GM23338 (cell line): ENCODE data around the gene FFAR3. TPM values are rescaled to one million over a fixed set of nuclear protein-coding genes. Genes with fewer than 3 reads are reported as not detected.

Source experiments
- ATAC-seq: fragments of 200-7000 bp; cut with Tn5 transposase; 3 replicates; pipeline ENCODE4 v1.9.1; 2020
- DNase-seq: peaks from one replicate; pipeline ENCODE4 v3.0.0-alpha.2; 2015; ENCODE audit warnings: low spot score
- H2AFZ ChIP-seq: fragments of 200-600 bp; sonication (generic); 2 replicates; pipeline ENCODE4 v1.8.0; 2016; ENCODE audit warnings: antibody characterized with exemption, mild to moderate bottlenecking, moderate library complexity
- H3F3A ChIP-seq: fragments of 200-600 bp; sonication (generic); replicated peaks from 2 replicates; pipeline ENCODE4 v1.8.0; 2017; ENCODE audit warnings: antibody characterized with exemption, mixed run types, low read depth
- H3K27ac ChIP-seq: fragments of 200-600 bp; sonication (generic); 2 replicates; pipeline ENCODE4 v1.6.1; 2016; ENCODE audit warnings: low read depth
- H3K27me3 ChIP-seq: fragments of 200-600 bp; sonication (generic); 2 replicates; pipeline ENCODE4 v1.8.0; 2016; ENCODE audit warnings: mild to moderate bottlenecking, mixed run types, moderate library complexity; ENCODE audit not compliant: insufficient read depth
- H3K36me3 ChIP-seq: fragments of 200-600 bp; sonication (generic); 2 replicates; pipeline ENCODE4 v1.8.0; 2016; ENCODE audit warnings: mild to moderate bottlenecking; ENCODE audit not compliant: insufficient read depth
- H3K4me1 ChIP-seq: fragments of 200-600 bp; sonication (generic); 2 replicates; pipeline ENCODE4 v1.8.0; 2016; ENCODE audit warnings: mild to moderate bottlenecking, moderate library complexity; ENCODE audit not compliant: insufficient read depth
- H3K4me2 ChIP-seq: fragments of 200-600 bp; sonication (generic); 2 replicates; pipeline ENCODE4 v1.7.1; 2017; ENCODE audit warnings: mixed run types
- H3K4me3 ChIP-seq: fragments of 200-600 bp; sonication (generic); 2 replicates; pipeline ENCODE4 v1.6.1; 2016; ENCODE audit warnings: mixed run types
- H3K79me2 ChIP-seq: fragments of 200-600 bp; sonication (generic); replicated peaks from 2 replicates; pipeline ENCODE4 v1.8.0; 2017; ENCODE audit warnings: mild to moderate bottlenecking; ENCODE audit not compliant: insufficient read depth
- H3K9me2 ChIP-seq: fragments of 200-600 bp; sonication (generic); 2 replicates; pipeline ENCODE4 v1.8.0; 2017; ENCODE audit not compliant: insufficient read depth
- H4K20me1 ChIP-seq: fragments of 200-600 bp; sonication (generic); replicated peaks from 2 replicates; pipeline ENCODE4 v1.8.0; 2017; ENCODE audit warnings: mild to moderate bottlenecking; ENCODE audit not compliant: insufficient read depth
- H3K27ac Mint-ChIP-seq: 2 replicates; pipeline ENCODE4 v1.8.0; 2020; ENCODE audit warnings: inconsistent platforms, mild to moderate bottlenecking, moderate library complexity, mixed read lengths
- H3K27me3 Mint-ChIP-seq: 3 replicates; pipeline ENCODE4 v1.8.0; 2022; ENCODE audit warnings: low read depth, mild to moderate bottlenecking, moderate library complexity, mixed read lengths, inconsistent platforms; ENCODE audit not compliant: insufficient read depth, poor library complexity
- H3K36me3 Mint-ChIP-seq: 3 replicates; pipeline ENCODE4 v1.8.0; 2021; ENCODE audit warnings: low read depth, mild to moderate bottlenecking, inconsistent platforms, moderate library complexity, mixed read lengths
- H3K4me1 Mint-ChIP-seq: 3 replicates; pipeline ENCODE4 v1.8.0; 2020; ENCODE audit warnings: mild to moderate bottlenecking, inconsistent platforms, mixed read lengths
- H3K4me3 Mint-ChIP-seq: 3 replicates; pipeline ENCODE4 v1.8.0; 2021; ENCODE audit warnings: moderate library complexity, mild to moderate bottlenecking, inconsistent platforms, mixed read lengths
- H3K9me3 Mint-ChIP-seq: 3 replicates; pipeline ENCODE4 v1.8.0; 2020; ENCODE audit warnings: moderate library complexity, mild to moderate bottlenecking, inconsistent platforms, mixed read lengths
- CREB1 ChIP-seq: fragments of 250-450 bp; sonication (Bioruptor Pico); IDR thresholded peaks from 2 replicates; pipeline ENCODE4 v1.5.0; 2020; ENCODE audit warnings: low read depth, mild to moderate bottlenecking, moderate library complexity
- CTCF ChIP-seq, 2 experiments: fragments of 200-600 bp in 1 of 2; sonication (generic) in 1 of 2; conservative IDR thresholded peaks; 2 replicates each; pipeline versions ENCODE4 v1.5.1 to v1.6.1; 2016 to 2017; ENCODE audit warnings: antibody characterized with exemption in 2 of 2, low read depth in 2 of 2, mild to moderate bottlenecking in 2 of 2, moderate library complexity in 1 of 2
- EZH2 ChIP-seq: fragments of 200-600 bp; sonication (generic); IDR thresholded peaks from one replicate; pipeline ENCODE4 v1.8.0; 2017; ENCODE audit warnings: antibody characterized with exemption, mild to moderate bottlenecking, low read depth; ENCODE audit not compliant: unreplicated experiment
- NANOG ChIP-seq: IDR thresholded peaks from 2 replicates; pipeline ENCODE4 v1.6.1; 2016; ENCODE audit warnings: antibody characterized with exemption, borderline replicate concordance
- STAT1 ChIP-seq: IDR thresholded peaks from one replicate; pipeline ENCODE4 v1.6.1; 2016; ENCODE audit warnings: antibody characterized with exemption; ENCODE audit not compliant: unreplicated experiment
- microRNA-seq: library from miRNA; unstranded; fragments of <30 nt; microRNA quantifications from one replicate; pipeline ENCODE4, GENCODE V29; 2017
- polyA plus RNA-seq: library from polyadenylated mRNA; unstranded; fragments of >200 nt; fragmentation: Nextera tagmentation; extraction: Ambion mirVana; gene quantifications from 2 replicates; pipeline ENCODE4 v1.2.1, GENCODE V29; 2016
- total RNA-seq: library from RNA; depleted of rRNA; stranded (reverse); fragments of >200 nt; shearing (Covaris generic); gene quantifications from 2 replicates; pipeline ENCODE4 v1.2.3, GENCODE V29; 2014; rRNA removed
- TF ChIP-seq, protein P1 (sequence below): IDR thresholded peaks from 2 replicates; pipeline ENCODE4 v1.6.1; 2016; ENCODE audit warnings: antibody characterized with exemption

FFAR3 gene
- total and polyA plus RNA-seq, 2 experiments from 2014 or later = 0.35 TPM; not detected in 1

GRCh38 chr19:35408284-35409171 is 50.3 kb downstream of the FFAR3 start (continued):
- TF ChIP-seq, protein P1, sequence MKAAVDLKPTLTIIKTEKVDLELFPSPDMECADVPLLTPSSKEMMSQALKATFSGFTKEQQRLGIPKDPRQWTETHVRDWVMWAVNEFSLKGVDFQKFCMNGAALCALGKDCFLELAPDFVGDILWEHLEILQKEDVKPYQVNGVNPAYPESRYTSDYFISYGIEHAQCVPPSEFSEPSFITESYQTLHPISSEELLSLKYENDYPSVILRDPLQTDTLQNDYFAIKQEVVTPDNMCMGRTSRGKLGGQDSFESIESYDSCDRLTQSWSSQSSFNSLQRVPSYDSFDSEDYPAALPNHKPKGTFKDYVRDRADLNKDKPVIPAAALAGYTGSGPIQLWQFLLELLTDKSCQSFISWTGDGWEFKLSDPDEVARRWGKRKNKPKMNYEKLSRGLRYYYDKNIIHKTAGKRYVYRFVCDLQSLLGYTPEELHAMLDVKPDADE = no peak
- TF ChIP-seq NANOG = no peak
- no peak for TF ChIP-seq EZH2
- no peak for TF ChIP-seq CTCF (conservative IDR thresholded peaks at IDR 0.05; ENCODE audit: low read depth in 2 of 2)
- no peak for TF ChIP-seq STAT1
- TF ChIP-seq CREB1 = no peak

DNA sequence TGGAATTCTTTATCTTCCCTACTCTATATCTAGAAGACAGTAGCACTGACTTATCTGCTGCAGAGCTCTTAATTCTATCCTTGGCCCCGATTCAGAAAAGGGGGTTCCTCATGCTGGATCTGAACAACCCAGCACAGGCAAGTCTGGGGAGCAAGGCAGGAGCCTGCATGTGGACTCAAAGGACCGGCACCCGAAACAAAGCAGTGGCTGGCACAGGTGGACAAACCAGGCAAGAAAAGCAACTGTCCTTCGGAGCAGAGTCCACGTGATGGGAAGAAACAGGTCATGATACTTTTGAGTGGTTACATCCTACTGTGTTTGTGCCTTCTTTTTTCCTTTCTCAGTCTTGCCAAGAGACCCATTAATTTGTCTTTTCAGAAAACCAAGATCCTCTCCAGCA is 50.9 kb downstream of the FFAR3 start:
- Mint-ChIP-seq H3K27ac (no peak overlapping the region), H3K27me3 (peaks cover 9% of the 10 kb centered on the region)
- DNase-seq = no peak

More for the DNA sequence above, 50.9 kb downstream of the FFAR3 start:
- no peak for ATAC-seq
- TF ChIP-seq STAT1 = no peak
- no peaks in the 10 kb centered on the region for H3K9me2 ChIP-seq
- Mint-ChIP-seq H3K4me1 (no peaks in the 10 kb centered on the region), H3K4me3 (no peak overlapping the region), H3K36me3 (no peaks in the 10 kb centered on the region), H3K9me3 (peaks cover 3% of the 10 kb centered on the region; the same call in 1 of the 3 replicates)
- H3K4me2 ChIP-seq = no peak overlapping the region
- no peak overlapping the region for H3K4me3 ChIP-seq
- no peaks in the 10 kb centered on the region for H3K36me3 ChIP-seq
- no peaks in the 10 kb centered on the region for H3K79me2 ChIP-seq
- no peaks in the 10 kb centered on the region for H3K4me1 ChIP-seq
- H3K27ac ChIP-seq = no peak overlapping the region
- no peaks in the 10 kb centered on the region for H4K20me1 ChIP-seq
- no peaks in the 10 kb centered on the region for H3F3A ChIP-seq
- no peak overlapping the region for H2AFZ ChIP-seq
- H3K27me3 ChIP-seq = no peaks in the 10 kb centered on the region

Small RNA genes within 50 kb of the gene (microRNA-seq; reads per million reads assigned to microRNA genes)
- gene MIR5196 = not detected

Other genes with a start within 250 kb of the FFAR3 start
- gene FXYD3, start 242.6 kb upstream of the FFAR3 start, total RNA-seq = not detected in 2 replicates
- 0.81 and 0.89 TPM in 2 replicates for gene FXYD3, start 242.6 kb upstream of the FFAR3 start, polyA plus RNA-seq
- gene LGI4, start 223.4 kb upstream of the FFAR3 start, total RNA-seq = 3.6 and 4.3 TPM in 2 replicates
- gene LGI4, start 223.4 kb upstream of the FFAR3 start, polyA plus RNA-seq = 2.3 and 3.4 TPM in 2 replicates
- gene FXYD1, start 219.6 kb upstream of the FFAR3 start, total RNA-seq = 1.5 and 1.7 TPM in 2 replicates
- 26.8 and 31.3 TPM in 2 replicates for gene FXYD1, start 219.6 kb upstream of the FFAR3 start, polyA plus RNA-seq
- gene FXYD7, start 215.2 kb upstream of the FFAR3 start, total RNA-seq = 9.6 and 15.9 TPM in 2 replicates
- gene FXYD7, start 215.2 kb upstream of the FFAR3 start, polyA plus RNA-seq = 43.7 and 44.0 TPM in 2 replicates
- 97.7 and 98.9 TPM in 2 replicates for gene FXYD5, start 203.7 kb upstream of the FFAR3 start, total RNA-seq
- gene FXYD5, start 203.7 kb upstream of the FFAR3 start, polyA plus RNA-seq = 222 and 233 TPM in 2 replicates
- not detected in 2 replicates for gene FAM187B, start 129.7 kb upstream of the FFAR3 start, total RNA-seq
- 0.23 and 0.31 TPM in 2 replicates for gene FAM187B, start 129.7 kb upstream of the FFAR3 start, polyA plus RNA-seq
- 195 and 212 TPM in 2 replicates for gene LSR, start 109.5 kb upstream of the FFAR3 start, total RNA-seq
- gene LSR, start 109.5 kb upstream of the FFAR3 start, polyA plus RNA-seq = 116 and 125 TPM in 2 replicates
- gene USF2, start 89.5 kb upstream of the FFAR3 start, total RNA-seq = 60.5 and 63.8 TPM in 2 replicates
- gene USF2, start 89.5 kb upstream of the FFAR3 start, polyA plus RNA-seq = 28.9 and 36.4 TPM in 2 replicates
- not detected in 2 replicates for gene HAMP, start 75.9 kb upstream of the FFAR3 start, total RNA-seq
- 0.65 TPM in 1 of 2 replicates, not detected in the other for gene HAMP, start 75.9 kb upstream of the FFAR3 start, polyA plus RNA-seq
- gene MAG, start 66.3 kb upstream of the FFAR3 start, total RNA-seq = 1.3 and 1.8 TPM in 2 replicates
- 0.61 and 0.85 TPM in 2 replicates for gene MAG, start 66.3 kb upstream of the FFAR3 start, polyA plus RNA-seq
- gene CD22, start 29.3 kb upstream of the FFAR3 start, total RNA-seq = 0.10 and 0.12 TPM in 2 replicates
- 0.32 and 0.66 TPM in 2 replicates for gene CD22, start 29.3 kb upstream of the FFAR3 start, polyA plus RNA-seq
- not detected in 2 replicates for gene FFAR1, start 10.6 kb upstream of the FFAR3 start, total RNA-seq
- not detected in 2 replicates for gene FFAR1, start 10.6 kb upstream of the FFAR3 start, polyA plus RNA-seq
- not detected in 2 replicates for gene GPR42, start 12.6 kb downstream of the FFAR3 start, total RNA-seq
- not detected in 2 replicates for gene GPR42, start 12.6 kb downstream of the FFAR3 start, polyA plus RNA-seq
- not detected in 2 replicates for gene FFAR2, start 89.8 kb downstream of the FFAR3 start, total RNA-seq
- not detected in 2 replicates for gene FFAR2, start 89.8 kb downstream of the FFAR3 start, polyA plus RNA-seq
- not detected in 2 replicates for gene KRTDAP, start 132.0 kb downstream of the FFAR3 start, total RNA-seq
- 1.6 and 2.7 TPM in 2 replicates for gene KRTDAP, start 132.0 kb downstream of the FFAR3 start, polyA plus RNA-seq
- gene DMKN, start 155.2 kb downstream of the FFAR3 start, total RNA-seq = 259 and 276 TPM in 2 replicates
- 569 and 615 TPM in 2 replicates for gene DMKN, start 155.2 kb downstream of the FFAR3 start, polyA plus RNA-seq
- gene SBSN, start 169.9 kb downstream of the FFAR3 start, total RNA-seq = not detected in 2 replicates
- gene SBSN, start 169.9 kb downstream of the FFAR3 start, polyA plus RNA-seq = 0.39 and 0.42 TPM in 2 replicates
- not detected in 2 replicates for gene GAPDHS, start 175.0 kb downstream of the FFAR3 start, total RNA-seq
- gene GAPDHS, start 175.0 kb downstream of the FFAR3 start, polyA plus RNA-seq = 0.21 TPM in 1 of 2 replicates, not detected in the other
- gene TMEM147, start 187.2 kb downstream of the FFAR3 start, total RNA-seq = 164 and 170 TPM in 2 replicates
- gene TMEM147, start 187.2 kb downstream of the FFAR3 start, polyA plus RNA-seq = 272 TPM in 2 replicates
- gene ATP4A, start 205.2 kb downstream of the FFAR3 start, total RNA-seq = 0.62 and 0.63 TPM in 2 replicates
- gene ATP4A, start 205.2 kb downstream of the FFAR3 start, polyA plus RNA-seq = 0.61 and 1.0 TPM in 2 replicates
- not detected in 2 replicates for gene PMIS2, start 227.7 kb downstream of the FFAR3 start, total RNA-seq
- not detected in 2 replicates for gene PMIS2, start 227.7 kb downstream of the FFAR3 start, polyA plus RNA-seq